ENCODE data around the gene CHD6. TPM values are rescaled to one million over a fixed set of nuclear protein-coding genes. Genes with fewer than 3 reads are reported as not detected.

The CHD6 gene
- total and polyA plus RNA-seq, 2 of the 13 experiments (the other 11 are each of a cell fraction or from before 2014, with no cell fraction given), result 14.4 to 52.0 TPM

GRCh38 chr20:41627611-41628244 is 9.6 kb upstream of the CHD6 start:
- no TSS peak for BruUV-seq (replicated peaks)
- DNase-seq (ENCODE audit: low spot score) (no peak), ATAC-seq (no peak), FAIRE-seq (no peak)
- Histone ChIP-seq H2AFZ (ENCODE audit: low read length) (no peak overlapping the region), H3K79me2 (ENCODE audit: insufficient read depth, low read length) (no peaks in the 10 kb centered on the region), H4K20me1 (ENCODE audit: insufficient read depth, low read length) (no peaks in the 10 kb centered on the region), H3K4me2 (ENCODE audit: low read depth, low read length) (no peak overlapping the region), H3K4me1 (ENCODE audit: insufficient read depth, low read length) (no peaks in the 10 kb centered on the region), H3K9me3 (ENCODE audit: low read length) (no peaks in the 10 kb centered on the region), H3K4me3 (replicated peaks in 1 of 3; ENCODE audit: insufficient read depth in 1 of 3, low read depth in 2 of 3, low read length in 3 of 3) (no peak overlapping the region), H3K36me3 (replicated peaks in 1 of 2; ENCODE audit: control insufficient read depth in 1 of 2, insufficient read depth in 2 of 2, low read length in 2 of 2) (no peaks in the 10 kb centered on the region), H3K9ac (ENCODE audit: insufficient read depth, low read depth, low read length) (no peak overlapping the region), H3K27me3 (ENCODE audit: control insufficient read depth in 1 of 2, insufficient read depth in 2 of 2, low read length in 2 of 2) (no peaks in the 10 kb centered on the region), H3K27ac (ENCODE audit: extremely low read length, insufficient read depth, low read length) (no peak overlapping the region)
- CTCF ChIA-PET (ENCODE audit: low intra/inter-chr PET ratio, low total read pairs), result no interaction called here
- TF ChIP-seq ZNF574 (CRISPR knock-in tag; IDR thresholded peaks at IDR 0.05) (no peak), MAX (IDR thresholded peaks at IDR 0.05) (no peak), RBM39 (IDR thresholded peaks at IDR 0.05; ENCODE audit: low read depth, low read length, poor library complexity, severe bottlenecking) (no peak), IKZF4 (CRISPR knock-in tag; IDR thresholded peaks at IDR 0.05; ENCODE audit: borderline replicate concordance, low read depth, not compliant biosample characterization) (no peak), HNF1A (IDR thresholded peaks at IDR 0.05; ENCODE audit: low read depth) (no peak), HNF1A (CRISPR knock-in tag; IDR thresholded peaks at IDR 0.05; ENCODE audit: borderline replicate concordance) (no peak), ZNF44 (CRISPR knock-in tag; IDR thresholded peaks at IDR 0.05) (no peak), PCBP2 (optimal IDR thresholded peaks at IDR 0.05; ENCODE audit: low read depth, low read length, poor library complexity, severe bottlenecking) (no peak), RBFOX2 (IDR thresholded peaks at IDR 0.05; ENCODE audit: low read depth, low read length) (no peak), ZBTB34 (CRISPR knock-in tag; IDR thresholded peaks at IDR 0.05) (no peak), REXO4 (CRISPR knock-in tag; IDR thresholded peaks at IDR 0.05; ENCODE audit: borderline replicate concordance) (no peak), ZSCAN30 (CRISPR knock-in tag; IDR thresholded peaks at IDR 0.05) (no peak), ARID3A (IDR thresholded peaks at IDR 0.05; ENCODE audit: low read depth, low read length) (no peak), ZNF12 (CRISPR knock-in tag; IDR thresholded peaks at IDR 0.05) (no peak)
- POLR2A ChIA-PET, result no interaction called here
- in situ Hi-C loops (cut with HindIII; ENCODE audit: extremely low pct_ligation_motif_present, low pct_unique_long_range_greater_than_20kb) (no loop called here), intact Hi-C loops (cut with micrococcal nuclease; ENCODE audit: unreplicated experiment) (no loop called here)
- 50% methylated on average over 5 of the region's 5 CpGs for WGBS (ENCODE audit: low lambda C conversion rate)

All from HepG2 (cell line).